SU-DHL-6 (cell line): ENCODE measurements around the gene DHRS1.

Source experiments
- EZH2phosphoT487 ChIP-seq: fragments of 200-600 bp; sonication (generic), shearing (Covaris generic); conservative IDR thresholded peaks from 2 replicates; pipeline ENCODE4 v1.6.1; 2018; ENCODE audit warnings: mild to moderate bottlenecking, antibody characterized with exemption, low read length, moderate library complexity, mixed read lengths
- TF ChIP-seq, protein P1 (sequence below): fragments of 200-600 bp; sonication (generic); IDR thresholded peaks from one replicate; pipeline ENCODE4 v1.5.1; 2017; ENCODE audit warnings: antibody characterized with exemption, mild to moderate bottlenecking, low read length, moderate library complexity; ENCODE audit not compliant: insufficient read depth, poor library complexity, severe bottlenecking

GRCh38 chr14:24259282-24260025, 40.1 kb downstream of the DHRS1 start:
- TF ChIP-seq, protein P1, sequence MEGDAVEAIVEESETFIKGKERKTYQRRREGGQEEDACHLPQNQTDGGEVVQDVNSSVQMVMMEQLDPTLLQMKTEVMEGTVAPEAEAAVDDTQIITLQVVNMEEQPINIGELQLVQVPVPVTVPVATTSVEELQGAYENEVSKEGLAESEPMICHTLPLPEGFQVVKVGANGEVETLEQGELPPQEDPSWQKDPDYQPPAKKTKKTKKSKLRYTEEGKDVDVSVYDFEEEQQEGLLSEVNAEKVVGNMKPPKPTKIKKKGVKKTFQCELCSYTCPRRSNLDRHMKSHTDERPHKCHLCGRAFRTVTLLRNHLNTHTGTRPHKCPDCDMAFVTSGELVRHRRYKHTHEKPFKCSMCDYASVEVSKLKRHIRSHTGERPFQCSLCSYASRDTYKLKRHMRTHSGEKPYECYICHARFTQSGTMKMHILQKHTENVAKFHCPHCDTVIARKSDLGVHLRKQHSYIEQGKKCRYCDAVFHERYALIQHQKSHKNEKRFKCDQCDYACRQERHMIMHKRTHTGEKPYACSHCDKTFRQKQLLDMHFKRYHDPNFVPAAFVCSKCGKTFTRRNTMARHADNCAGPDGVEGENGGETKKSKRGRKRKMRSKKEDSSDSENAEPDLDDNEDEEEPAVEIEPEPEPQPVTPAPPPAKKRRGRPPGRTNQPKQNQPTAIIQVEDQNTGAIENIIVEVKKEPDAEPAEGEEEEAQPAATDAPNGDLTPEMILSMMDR: no peak
- TF ChIP-seq EZH2phosphoT487: no peak
